OCI-LY1 (cell line): ENCODE data around the gene MACF1.

Experiments
- H2AFZ ChIP-seq: fragments of 200-600 bp; sonication (generic), shearing (Covaris generic); 2 replicates; pipeline ENCODE4 v1.6.0; 2014; ENCODE audit warnings: antibody characterized with exemption, mild to moderate bottlenecking, low read length
- H3F3A ChIP-seq: fragments of 200-600 bp; sonication (generic), shearing (Covaris generic); 2 replicates; pipeline ENCODE4 v1.6.0; 2014; ENCODE audit warnings: mild to moderate bottlenecking, antibody characterized with exemption, low read length, moderate library complexity; ENCODE audit not compliant: insufficient read depth
- H3K27ac ChIP-seq: fragments of 200-600 bp; sonication (generic); 2 replicates; pipeline ENCODE4 v1.5.1; 2014; ENCODE audit warnings: low read length, mixed run types, mild to moderate bottlenecking, low read depth; ENCODE audit not compliant: poor library complexity, severe bottlenecking
- H3K27me3 ChIP-seq: fragments of 200-600 bp; sonication (generic); 2 replicates; pipeline ENCODE4 v1.6.0; 2014; ENCODE audit warnings: antibody characterized with exemption, mild to moderate bottlenecking, low read length, moderate library complexity; ENCODE audit not compliant: insufficient read depth
- H3K36me3 ChIP-seq: fragments of 200-600 bp; sonication (generic); 2 replicates; pipeline ENCODE4 v1.6.1; 2014; ENCODE audit warnings: mild to moderate bottlenecking, antibody characterized with exemption, low read length, moderate library complexity, mixed read lengths; ENCODE audit not compliant: insufficient read depth
- H3K4me1 ChIP-seq: fragments of 200-600 bp; sonication (generic); 2 replicates; pipeline ENCODE4 v1.5.1; 2014; ENCODE audit warnings: mild to moderate bottlenecking, low read length, moderate library complexity; ENCODE audit not compliant: insufficient read depth, severe bottlenecking
- H3K4me2 ChIP-seq: fragments of 200-600 bp; sonication (generic), shearing (Covaris generic); 2 replicates; pipeline ENCODE4 v1.6.1; 2014; ENCODE audit warnings: low read length
- H3K4me3 ChIP-seq: fragments of 200-600 bp; sonication (generic); 2 replicates; pipeline ENCODE4 v1.5.1; 2014; ENCODE audit warnings: low read length, low read depth, mild to moderate bottlenecking, mixed read lengths; ENCODE audit not compliant: poor library complexity, severe bottlenecking
- H3K79me2 ChIP-seq: fragments of 200-600 bp; shearing (Covaris generic); 2 replicates; pipeline ENCODE4 v1.6.1; 2016; ENCODE audit warnings: mixed run types, low read length, mixed read lengths; ENCODE audit not compliant: insufficient read depth
- H3K9ac ChIP-seq: fragments of 200-600 bp; sonication (generic), shearing (Covaris generic); 2 replicates; pipeline ENCODE4 v1.6.1; 2014; ENCODE audit warnings: mild to moderate bottlenecking, low read length, mixed read lengths
- H3K9me2 ChIP-seq: fragments of 200-600 bp; sonication (generic), shearing (Covaris generic); 2 replicates; pipeline ENCODE4 v1.6.1; 2014; ENCODE audit warnings: low read depth, mild to moderate bottlenecking, low read length, mixed read lengths
- H3K9me3 ChIP-seq: fragments of 200-600 bp; shearing (Covaris generic); 2 replicates; pipeline ENCODE4 v1.6.1; 2014; ENCODE audit warnings: low read length, mixed read lengths
- H4K20me1 ChIP-seq: fragments of 200-600 bp; sonication (generic), shearing (Covaris generic); 2 replicates; pipeline ENCODE4 v1.6.0; 2016; ENCODE audit warnings: mild to moderate bottlenecking, low read length; ENCODE audit not compliant: insufficient read depth
- CTCF ChIP-seq: fragments of 200-600 bp; sonication (generic), shearing (Covaris generic); IDR thresholded peaks from 2 replicates; pipeline ENCODE4 v1.5.1; 2017; ENCODE audit warnings: mild to moderate bottlenecking, antibody characterized with exemption, low read length, moderate library complexity, mixed read lengths
- EZH2 ChIP-seq: fragments of 200-600 bp; sonication (generic), shearing (Covaris generic); IDR thresholded peaks from 2 replicates; pipeline ENCODE4 v1.8.0; 2017; ENCODE audit warnings: borderline replicate concordance, mixed run types, mild to moderate bottlenecking, antibody characterized with exemption, low read length, moderate library complexity, mixed read lengths

The MACF1 gene

DNA sequence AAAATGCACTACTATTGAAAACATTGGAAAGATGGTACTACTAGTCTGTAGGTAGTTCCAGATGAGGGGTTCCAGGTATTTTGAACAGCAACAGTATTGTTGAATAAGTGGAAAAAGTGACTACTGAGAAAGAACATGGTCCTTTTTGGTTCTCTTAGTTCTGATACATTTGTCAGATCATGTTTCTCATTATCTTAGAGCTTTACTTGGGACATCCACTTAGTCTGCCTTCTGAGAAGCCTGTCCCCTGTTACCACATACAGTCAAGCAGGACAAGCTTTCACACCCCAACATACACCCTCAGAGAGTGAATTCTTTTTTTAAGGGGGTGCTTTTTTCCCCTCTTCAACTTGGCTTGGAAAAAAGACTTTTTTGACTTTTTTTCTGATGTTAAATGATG lies 41.0 kb upstream of the MACF1 start:
- Histone ChIP-seq H2AFZ (no peak overlapping the region), H3K9ac (no peak overlapping the region), H4K20me1 (no peaks in the 10 kb centered on the region), H3K9me2 (no peaks in the 10 kb centered on the region), H3K79me2 (no peaks in the 10 kb centered on the region), H3K9me3 (no peaks in the 10 kb centered on the region), H3K4me2 (no peak overlapping the region), H3K27me3 (peaks cover 7% of the 10 kb centered on the region; the same call in 1 of the 2 replicates), H3K36me3 (no peaks in the 10 kb centered on the region), H3K4me3 (no peak overlapping the region), H3K27ac (no peak overlapping the region), H3K4me1 (peaks cover 6% of the 10 kb centered on the region), H3F3A (no peaks in the 10 kb centered on the region)
- TF ChIP-seq EZH2, result no peak
- no peak for TF ChIP-seq CTCF

DNA sequence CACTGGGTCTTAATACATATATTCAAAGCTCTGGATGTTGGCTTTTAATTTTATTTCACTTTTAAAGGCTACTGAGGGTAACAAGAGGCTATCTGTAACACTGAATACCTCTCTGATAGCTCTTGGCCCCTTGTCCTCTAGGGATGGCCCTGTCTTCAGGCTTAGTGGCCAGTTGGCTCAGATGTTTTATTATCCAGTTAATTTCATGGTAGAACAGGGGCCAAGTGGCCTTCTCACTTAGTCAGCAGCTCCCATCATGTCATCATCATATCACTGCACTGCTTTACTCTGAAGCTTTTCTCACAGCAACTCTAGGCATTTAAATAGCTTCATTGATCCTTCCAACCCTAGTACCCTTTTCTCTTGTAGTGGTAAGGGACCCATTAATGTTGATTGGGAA lies 40.2 kb upstream of the MACF1 start:
- H3K36me3 ChIP-seq, result no peaks in the 10 kb centered on the region
- H3F3A ChIP-seq, result no peaks in the 10 kb centered on the region
- H3K9me3 ChIP-seq, result no peaks in the 10 kb centered on the region
- H2AFZ ChIP-seq, result no peak overlapping the region
- no peaks in the 10 kb centered on the region for H3K4me1 ChIP-seq
- no peak for TF ChIP-seq EZH2
- no peak for TF ChIP-seq CTCF
- H3K79me2 ChIP-seq, result no peaks in the 10 kb centered on the region
- H3K27ac ChIP-seq, result no peak overlapping the region
- H3K4me2 ChIP-seq, result no peak overlapping the region
- H3K4me3 ChIP-seq, result no peak overlapping the region
- no peak overlapping the region for H3K9ac ChIP-seq
- no peaks in the 10 kb centered on the region for H3K9me2 ChIP-seq
- H3K27me3 ChIP-seq, result 0 out of 2 replicates have a peak, but pooled peaks cover 2% of the 10 kb centered on the region
- H4K20me1 ChIP-seq, result no peaks in the 10 kb centered on the region

GRCh38 chr1:39165049-39165448 lies 39.4 kb upstream of the MACF1 start:
- no peak overlapping the region for H3K4me2 ChIP-seq
- H2AFZ ChIP-seq, result no peak overlapping the region
- no peaks in the 10 kb centered on the region for H4K20me1 ChIP-seq
- no peaks in the 10 kb centered on the region for H3K27me3 ChIP-seq
- no peak overlapping the region for H3K27ac ChIP-seq
- no peaks in the 10 kb centered on the region for H3K9me3 ChIP-seq
- no peak for TF ChIP-seq EZH2
- no peak for TF ChIP-seq CTCF
- no peaks in the 10 kb centered on the region for H3K79me2 ChIP-seq
- H3F3A ChIP-seq, result no peaks in the 10 kb centered on the region
- H3K4me1 ChIP-seq, result no peaks in the 10 kb centered on the region
- no peak overlapping the region for H3K9ac ChIP-seq
- H3K36me3 ChIP-seq, result no peaks in the 10 kb centered on the region
- H3K4me3 ChIP-seq, result no peak overlapping the region
- H3K9me2 ChIP-seq, result no peaks in the 10 kb centered on the region
